Mesendoderm (in vitro differentiated cells): Measurements from ENCODE around the gene LAMP2.
"Not testable (repeated sequence)": the region's sequence is repeated elsewhere in the genome, so short reads cannot be mapped to it uniquely, and the experiment has no call there.

Source experiments
- DNase-seq: peaks from one replicate; pipeline ENCODE4 v3.0.0; 2013
- H2AK5ac ChIP-seq: 2 replicates; pipeline ENCODE4 v1.6.1; 2013; ENCODE audit warnings: low read length, inconsistent platforms
- H2BK120ac ChIP-seq: 2 replicates; pipeline ENCODE4 v1.6.1; 2013; ENCODE audit warnings: low read depth, mild to moderate bottlenecking, low read length, moderate library complexity, mixed read lengths
- H2BK15ac ChIP-seq: replicated peaks from 2 replicates; pipeline ENCODE4 v1.6.1; 2013; ENCODE audit warnings: low read depth, mild to moderate bottlenecking, moderate library complexity
- H2BK5ac ChIP-seq: 2 replicates; pipeline ENCODE4 v1.6.1; 2013; ENCODE audit warnings: low read length, inconsistent platforms
- H3K18ac ChIP-seq: 2 replicates; pipeline ENCODE4 v1.6.1; 2013; ENCODE audit warnings: mild to moderate bottlenecking, low read length, mixed read lengths
- H3K23ac ChIP-seq: one replicate; pipeline ENCODE4 v1.6.1; 2013; ENCODE audit warnings: low read length
- H3K27ac ChIP-seq: 2 replicates; pipeline ENCODE4 v1.5.1; 2013; ENCODE audit warnings: low read depth, mild to moderate bottlenecking, inconsistent platforms, low read length, moderate library complexity
- H3K27me3 ChIP-seq: 2 replicates; pipeline ENCODE4 v1.6.1; 2013; ENCODE audit warnings: low read length, control low read depth, mild to moderate bottlenecking, inconsistent platforms; ENCODE audit not compliant: insufficient read depth, poor library complexity
- H3K36me3 ChIP-seq: 2 replicates; pipeline ENCODE4 v1.6.1; 2013; ENCODE audit warnings: low read length, inconsistent platforms; ENCODE audit not compliant: control insufficient read depth, insufficient read depth
- H3K4ac ChIP-seq: one replicate; pipeline ENCODE4 v1.6.1; 2013; ENCODE audit warnings: low read depth, mild to moderate bottlenecking, low read length, moderate library complexity
- H3K4me1 ChIP-seq: 2 replicates; pipeline ENCODE4 v1.6.1; 2013; ENCODE audit warnings: low read depth, low read length, inconsistent platforms; ENCODE audit not compliant: control insufficient read depth
- H3K4me2 ChIP-seq: 2 replicates; pipeline ENCODE4 v1.6.1; 2013; ENCODE audit warnings: low read length
- H3K4me3 ChIP-seq: 2 replicates; pipeline ENCODE4 v1.5.1; 2013; ENCODE audit warnings: mild to moderate bottlenecking, low read length
- H3K56ac ChIP-seq: one replicate; pipeline ENCODE4 v1.6.1; 2013; ENCODE audit warnings: low read length
- H3K79me1 ChIP-seq: 2 replicates; pipeline ENCODE4 v1.6.1; 2013; ENCODE audit warnings: low read length, inconsistent platforms
- H3K79me2 ChIP-seq: 2 replicates; pipeline ENCODE4 v1.6.1; 2013; ENCODE audit warnings: mild to moderate bottlenecking, low read length; ENCODE audit not compliant: control insufficient read depth, insufficient read depth
- H3K9ac ChIP-seq: 2 replicates; pipeline ENCODE4 v1.6.1; 2013; ENCODE audit warnings: low read length, inconsistent platforms
- H4K5ac ChIP-seq: one replicate; pipeline ENCODE4 v1.6.1; 2013; ENCODE audit warnings: low read length
- H4K8ac ChIP-seq: one replicate; pipeline ENCODE4 v1.6.1; 2013; ENCODE audit warnings: low read depth, mild to moderate bottlenecking, control low read depth, low read length, moderate library complexity
- WGBS: extraction: QIAGEN DNeasy Blood & Tissue Kit; methylation state at CpG from one replicate; pipeline ENCODE4 v1.1.7; 2013; ENCODE audit warnings: low lambda C conversion rate, missing lambda C conversion rate; ENCODE audit not compliant: insufficient coverage; ENCODE audit errors: extremely low coverage; 5-methylcytosine and 5-hydroxymethylcytosine counted together

LAMP2 gene

GRCh38 chrX:120499301-120500072, 30.4 kb upstream of the LAMP2 start:
- Histone ChIP-seq H2AK5ac (no peak overlapping the region), H4K8ac (no peak overlapping the region), H3K27ac (no peak overlapping the region), H3K23ac (no peak overlapping the region), H3K9ac (no peak overlapping the region), H2BK5ac (no peak overlapping the region), H3K36me3 (no peaks in the 10 kb centered on the region), H3K4ac (no peak overlapping the region), H3K79me1 (no peaks in the 10 kb centered on the region), H2BK120ac (no peak overlapping the region), H3K56ac (no peak overlapping the region), H4K5ac (no peak overlapping the region), H3K4me1 (no peaks in the 10 kb centered on the region), H3K4me2 (no peak overlapping the region), H3K27me3 (no peaks in the 10 kb centered on the region), H3K4me3 (no peak overlapping the region), H3K79me2 (no peaks in the 10 kb centered on the region), H3K18ac (no peak overlapping the region), H2BK15ac (no peak overlapping the region)
- WGBS, result no CpG with 5 or more reads among the region's 4 CpGs
- no peak for DNase-seq

- H2BK5ac ChIP-seq, H3K18ac ChIP-seq, H3K27ac ChIP-seq, H3K79me1 ChIP-seq, H3K36me3 ChIP-seq, H3K79me2 ChIP-seq, H3K4me1 ChIP-seq, H4K5ac ChIP-seq, H3K56ac ChIP-seq, H3K4me3 ChIP-seq, H3K23ac ChIP-seq, H2AK5ac ChIP-seq, H3K4ac ChIP-seq, H3K4me2 ChIP-seq, H4K8ac ChIP-seq, H3K27me3 ChIP-seq, H2BK120ac ChIP-seq, H2BK15ac ChIP-seq, DNase-seq, H3K9ac ChIP-seq: not testable (repeated sequence)
- no CpG with 5 or more reads among the region's 2 CpGs for WGBS
Measured at GRCh38 chrX:120490119-120490518, 21.0 kb upstream of the LAMP2 start.

- no peak overlapping the region for H4K5ac ChIP-seq
- H2AK5ac ChIP-seq, result no peak overlapping the region
- no peak overlapping the region for H3K9ac ChIP-seq
- H3K36me3 ChIP-seq, result no peaks in the 10 kb centered on the region
- no peak overlapping the region for H3K27ac ChIP-seq
- H3K4me1 ChIP-seq, result no peaks in the 10 kb centered on the region
- no peak overlapping the region for H2BK5ac ChIP-seq
- H4K8ac ChIP-seq, result no peak overlapping the region
- H3K4ac ChIP-seq, result no peak overlapping the region
- H3K79me1 ChIP-seq, result no peaks in the 10 kb centered on the region
- DNase-seq, result no peak
- H3K27me3 ChIP-seq, result no peaks in the 10 kb centered on the region
- no peak overlapping the region for H3K18ac ChIP-seq
- H3K4me3 ChIP-seq, result no peak overlapping the region
- H3K23ac ChIP-seq, result no peak overlapping the region
- H3K56ac ChIP-seq, result no peak overlapping the region
- no peaks in the 10 kb centered on the region for H3K79me2 ChIP-seq
- no peak overlapping the region for H2BK15ac ChIP-seq
- no peak overlapping the region for H2BK120ac ChIP-seq
- WGBS, result no CpG with 5 or more reads among the region's 9 CpGs
- no peak overlapping the region for H3K4me2 ChIP-seq
Measured at GRCh38 chrX:120486786-120487185, 17.7 kb upstream of the LAMP2 start.

- no peak overlapping the region for H3K18ac ChIP-seq
- no peak overlapping the region for H2BK15ac ChIP-seq
- H3K79me2 ChIP-seq, result no peaks in the 10 kb centered on the region
- no CpG with 5 or more reads among the region's 39 CpGs for WGBS
- no peak overlapping the region for H4K5ac ChIP-seq
- H2BK120ac ChIP-seq, result no peak overlapping the region
- DNase-seq, result peak; percentile 94
- peak overlapping the region; percentile 83 for H3K56ac ChIP-seq
- H3K4me3 ChIP-seq, result no peak overlapping the region
- no peaks in the 10 kb centered on the region for H3K27me3 ChIP-seq
- H2AK5ac ChIP-seq, result no peak overlapping the region
- H3K9ac ChIP-seq, result peak overlapping the region; percentile 73
- no peak overlapping the region for H3K4ac ChIP-seq
- no peaks in the 10 kb centered on the region for H3K36me3 ChIP-seq
- no peak overlapping the region for H2BK5ac ChIP-seq
- peak overlapping the region; percentile 44 for H3K27ac ChIP-seq
- no peaks in the 10 kb centered on the region for H3K4me1 ChIP-seq
- peak overlapping the region; percentile 25 for H3K4me2 ChIP-seq
- no peak overlapping the region for H4K8ac ChIP-seq
- H3K79me1 ChIP-seq, result no peaks in the 10 kb centered on the region
- no peak overlapping the region for H3K23ac ChIP-seq
Measured at GRCh38 chrX:120485638-120486520, 16.8 kb upstream of the LAMP2 start.

GRCh38 chrX:120485315-120485637, 16.2 kb upstream of the LAMP2 start:
- Histone ChIP-seq H2BK15ac (no peak overlapping the region), H3K4me2 (no peak overlapping the region), H4K8ac (no peak overlapping the region), H3K56ac (no peak overlapping the region), H2BK120ac (no peak overlapping the region), H3K27me3 (no peaks in the 10 kb centered on the region), H3K23ac (no peak overlapping the region), H3K4ac (no peak overlapping the region), H3K18ac (no peak overlapping the region), H3K4me1 (no peaks in the 10 kb centered on the region), H2AK5ac (no peak overlapping the region), H3K27ac (no peak overlapping the region), H3K79me1 (no peaks in the 10 kb centered on the region), H3K79me2 (no peaks in the 10 kb centered on the region), H3K36me3 (no peaks in the 10 kb centered on the region), H4K5ac (no peak overlapping the region), H3K9ac (no peak overlapping the region), H2BK5ac (no peak overlapping the region), H3K4me3 (no peak overlapping the region)
- WGBS, result no CpG with 5 or more reads among the region's 3 CpGs
- DNase-seq, result no peak
